Measurements from ENCODE around the gene SVOPL.

The SVOPL gene

GRCh38 chr7:138565071-138565450 is 136.1 kb downstream of the SVOPL start:
- no peak for DNase-seq (ENCODE audit: low read depth in 1 of 2, low spot score in 1 of 2)

GRCh38 chr7:138564365-138564764 is 136.8 kb downstream of the SVOPL start:
- no peak for DNase-seq (ENCODE audit: low read depth in 1 of 2, low spot score in 1 of 2)

- DNase-seq (ENCODE audit: low read depth in 1 of 2, low spot score in 1 of 2) = no peak
These were observed 137.4 kb downstream of the SVOPL start for GRCh38 chr7:138563808-138564207.

- no peak for DNase-seq (ENCODE audit: low read depth in 1 of 2, low spot score in 1 of 2)
These were observed 141.7 kb downstream of the SVOPL start for GRCh38 chr7:138559448-138559847.

GRCh38 chr7:138556771-138557484 is 144.2 kb downstream of the SVOPL start:
- DNase-seq (ENCODE audit: low read depth in 1 of 2, low spot score in 1 of 2) = no peak

GRCh38 chr7:138555684-138556083 is 145.5 kb downstream of the SVOPL start:
- DNase-seq (ENCODE audit: low read depth in 1 of 2, low spot score in 1 of 2) = no peak

GRCh38 chr7:138554674-138555073 is 146.5 kb downstream of the SVOPL start:
- no peak for DNase-seq (ENCODE audit: low read depth in 1 of 2, low spot score in 1 of 2)

- no peak for DNase-seq (ENCODE audit: low read depth in 1 of 2, low spot score in 1 of 2)
These were observed 147.4 kb downstream of the SVOPL start for GRCh38 chr7:138553805-138554204.

GRCh38 chr7:138551102-138551501 is 150.1 kb downstream of the SVOPL start:
- no peak for DNase-seq (ENCODE audit: low read depth in 1 of 2, low spot score in 1 of 2)

GRCh38 chr7:138550337-138550736 is 150.8 kb downstream of the SVOPL start:
- no peak for DNase-seq (ENCODE audit: low read depth in 1 of 2, low spot score in 1 of 2)

- DNase-seq (ENCODE audit: low read depth in 1 of 2, low spot score in 1 of 2) = no peak
These were observed 152.1 kb downstream of the SVOPL start for GRCh38 chr7:138549082-138549481.

GRCh38 chr7:138546829-138547228 is 154.3 kb downstream of the SVOPL start:
- no peak for DNase-seq (ENCODE audit: low read depth in 1 of 2, low spot score in 1 of 2)

GRCh38 chr7:138546064-138546619 is 155.0 kb downstream of the SVOPL start:
- no peak for DNase-seq (ENCODE audit: low read depth in 1 of 2, low spot score in 1 of 2)

- no peak for DNase-seq (ENCODE audit: low read depth in 1 of 2, low spot score in 1 of 2)
These were observed 156.0 kb downstream of the SVOPL start for GRCh38 chr7:138545123-138545522.
